GM11168 (cell line): ENCODE measurements around the gene NMD3.
"Not testable (repeated sequence)": the region's sequence is repeated elsewhere in the genome, so short reads cannot be mapped to it uniquely, and the experiment has no call there.

Source experiments
- in situ Hi-C: fragments of 300-500 bp; cut with MboI; formaldehyde crosslinking; loops from one replicate; pipeline ENCODE4 v1.12.0; 2022; ENCODE audit warnings: low sequenced_read_pairs; ENCODE audit not compliant: unreplicated experiment

The NMD3 gene

DNA sequence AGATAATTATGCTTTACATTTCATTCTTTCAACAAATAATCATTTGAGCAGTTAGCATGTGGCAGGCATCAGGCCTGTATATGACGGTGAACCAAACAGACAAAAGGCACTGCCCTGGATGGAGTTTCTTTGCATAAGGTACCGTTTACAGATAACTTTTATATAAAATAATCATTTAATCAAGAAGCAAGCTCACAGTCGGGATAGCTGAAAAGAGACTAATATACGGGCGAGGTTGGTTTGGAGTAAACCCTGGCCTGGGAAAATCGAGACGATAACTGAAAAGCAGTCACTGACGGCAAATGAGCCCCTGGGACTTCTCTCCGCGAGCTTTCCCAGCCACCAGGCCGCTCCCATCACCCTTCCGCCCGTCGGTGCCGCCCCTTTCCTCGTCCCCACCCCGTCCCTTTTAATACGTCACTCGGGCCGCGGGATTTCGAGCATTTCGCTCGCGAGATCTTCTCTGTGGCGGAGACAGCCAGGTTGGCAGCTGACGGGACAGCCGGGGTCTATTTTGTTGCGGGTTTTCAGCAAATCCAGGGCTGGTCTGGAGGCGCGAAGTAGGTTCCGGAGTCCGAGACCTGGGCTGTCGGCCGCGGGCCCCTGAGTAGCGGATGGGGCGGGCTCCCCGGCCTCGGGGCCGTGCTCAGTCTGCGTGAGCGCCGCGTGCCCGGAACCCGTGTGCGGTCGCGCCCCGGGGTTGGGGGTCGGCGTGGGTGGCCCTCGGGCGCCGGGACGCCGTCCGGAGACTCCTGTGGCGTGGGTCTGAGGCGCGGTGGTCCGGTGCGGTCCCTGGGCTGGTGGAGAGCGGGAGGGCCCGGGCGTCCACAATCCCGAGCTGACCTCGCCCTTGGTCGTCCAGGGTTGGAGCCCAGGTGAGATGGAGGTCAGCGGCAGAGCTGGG is at the start of gene NMD3:
Gene NMD3 (plus strand): TSS at position 462 of the 904 bp plus-strand sequence. CDS start 703 bp downstream, outside the sequence.
- in situ Hi-C loops: no loop called here

DNA sequence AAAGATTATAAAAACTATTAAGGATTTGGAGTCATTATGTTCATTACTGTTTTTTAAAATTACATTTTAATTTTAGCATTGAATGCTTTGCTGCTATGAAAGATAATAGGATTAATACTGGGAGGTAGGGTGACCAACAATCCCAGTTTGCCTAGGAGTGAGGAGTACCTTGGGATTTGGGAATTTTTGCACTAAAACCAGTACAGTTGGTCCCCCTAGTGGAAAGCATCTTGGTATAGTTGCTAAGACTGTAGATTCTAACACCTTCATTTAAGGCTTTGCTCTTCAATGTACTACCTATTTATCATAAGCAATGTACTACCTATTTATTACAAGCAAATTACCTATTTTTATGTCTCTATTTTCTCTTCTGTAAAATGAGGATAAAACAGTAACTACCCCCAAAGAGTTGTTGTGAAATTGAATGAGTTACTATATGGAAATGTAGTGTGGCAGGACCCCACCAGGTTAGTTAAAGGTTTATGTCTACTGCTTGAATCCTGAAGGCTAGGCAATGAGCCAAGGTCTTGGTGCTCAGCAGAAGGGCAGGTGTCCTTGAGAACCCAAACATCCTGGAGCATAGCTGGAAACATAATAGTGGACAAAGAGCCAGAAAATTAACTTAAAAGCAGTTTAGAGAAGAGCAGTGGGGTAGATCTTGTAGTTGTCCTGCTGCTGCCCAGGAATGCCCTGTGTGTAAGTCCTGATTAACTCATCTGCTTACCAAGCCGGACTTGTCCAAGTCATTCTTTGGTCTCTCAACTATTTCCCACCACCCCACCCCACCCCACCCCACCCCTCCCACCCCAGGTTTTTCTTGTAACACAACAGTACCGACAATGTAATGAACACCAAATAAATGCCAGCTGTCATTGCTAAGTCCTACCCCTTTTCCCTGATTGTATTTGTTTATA is 49.2 kb upstream of the NMD3 start:
- in situ Hi-C loops: no loop called here

- in situ Hi-C loops: no loop called here
These were observed 45.6 kb upstream of the NMD3 start for GRCh38 chr3:161175506-161175905.

DNA sequence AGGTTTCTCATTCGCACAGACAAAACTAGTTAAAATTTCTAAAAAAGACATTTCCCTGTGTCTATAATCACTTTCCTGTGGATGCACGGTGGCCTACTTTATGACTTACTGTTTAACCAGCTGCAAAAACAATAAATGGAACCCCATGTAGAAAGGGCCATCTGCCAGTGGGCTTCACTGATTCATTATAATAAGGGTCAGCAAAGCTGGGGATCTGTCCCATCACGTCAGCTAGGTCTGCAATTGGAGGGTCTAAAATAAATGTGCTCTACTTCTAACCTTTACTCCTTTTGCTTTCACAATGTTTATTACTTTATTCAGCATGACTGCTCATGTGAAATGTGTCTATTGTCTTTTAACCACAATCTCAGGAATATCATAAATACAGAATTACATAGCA is 43.1 kb upstream of the NMD3 start:
- in situ Hi-C loops: no loop called here

GRCh38 chr3:161181371-161181770 is 39.7 kb upstream of the NMD3 start:
- in situ Hi-C loops: not testable (repeated sequence)

DNA sequence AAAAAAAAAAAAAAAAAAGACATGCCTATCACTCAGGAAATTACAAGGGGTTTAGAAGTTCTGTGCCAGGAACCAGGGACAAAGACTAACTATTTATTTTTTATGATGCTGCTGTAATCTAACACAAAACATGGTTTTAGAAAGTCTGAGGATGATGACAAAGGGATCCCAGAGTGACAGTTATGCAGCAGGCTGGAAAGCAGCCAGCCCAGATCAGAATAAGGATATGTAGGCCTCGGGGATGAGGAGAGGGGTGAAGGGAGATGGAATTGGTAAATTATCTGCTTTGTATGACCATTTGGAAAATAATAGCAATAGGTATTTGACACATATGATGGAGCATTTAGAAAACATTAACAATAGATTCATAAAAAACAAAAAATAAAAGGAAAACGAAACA is 34.1 kb upstream of the NMD3 start:
- in situ Hi-C loops: no loop called here

DNA sequence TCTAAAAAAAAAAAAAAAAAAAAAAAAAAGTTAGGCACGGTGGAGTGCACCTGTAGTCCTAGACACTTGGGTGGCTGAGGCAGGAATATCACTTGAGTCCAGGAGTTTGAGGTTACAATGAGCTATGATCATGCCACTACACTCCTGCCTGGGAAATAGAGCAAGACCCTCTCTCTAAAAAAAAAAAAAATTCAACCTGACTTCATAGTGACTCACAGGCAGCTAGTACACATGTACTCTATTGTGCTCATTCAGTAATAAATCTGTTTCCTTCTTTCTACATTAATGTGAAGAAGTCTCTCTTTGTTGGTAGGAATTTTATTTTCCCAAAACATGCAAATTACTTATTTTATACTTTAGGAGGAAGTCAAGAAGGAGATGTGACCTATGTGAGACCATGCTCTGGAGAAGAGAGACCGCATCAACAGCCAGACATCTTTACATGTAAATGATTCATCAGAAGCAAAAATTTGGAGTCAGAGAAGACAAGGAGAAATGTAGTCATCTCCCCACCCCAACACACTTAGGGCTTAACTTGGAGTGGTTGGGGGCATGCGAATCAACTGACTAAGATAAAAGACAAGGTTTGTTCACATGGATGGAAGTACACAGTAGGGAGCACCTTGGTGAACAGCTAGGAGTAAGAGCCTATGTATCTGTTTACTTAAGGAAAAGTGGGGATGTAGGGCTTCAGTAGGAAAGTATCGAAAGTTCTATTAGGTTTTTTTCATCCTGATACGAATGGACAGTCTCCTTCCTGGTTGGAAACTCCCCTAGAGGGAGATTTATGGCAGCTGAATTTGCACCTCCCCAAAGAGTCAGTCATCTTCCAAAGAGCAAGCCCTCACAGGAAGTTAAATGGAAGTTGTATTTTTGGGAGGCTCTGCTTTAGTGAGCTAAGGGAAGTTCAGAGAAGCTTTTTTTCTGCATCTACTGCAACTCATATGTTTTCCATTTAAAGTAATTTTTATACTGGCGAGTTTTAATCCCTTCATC is 23.0 kb upstream of the NMD3 start:
- in situ Hi-C loops: no loop called here

DNA sequence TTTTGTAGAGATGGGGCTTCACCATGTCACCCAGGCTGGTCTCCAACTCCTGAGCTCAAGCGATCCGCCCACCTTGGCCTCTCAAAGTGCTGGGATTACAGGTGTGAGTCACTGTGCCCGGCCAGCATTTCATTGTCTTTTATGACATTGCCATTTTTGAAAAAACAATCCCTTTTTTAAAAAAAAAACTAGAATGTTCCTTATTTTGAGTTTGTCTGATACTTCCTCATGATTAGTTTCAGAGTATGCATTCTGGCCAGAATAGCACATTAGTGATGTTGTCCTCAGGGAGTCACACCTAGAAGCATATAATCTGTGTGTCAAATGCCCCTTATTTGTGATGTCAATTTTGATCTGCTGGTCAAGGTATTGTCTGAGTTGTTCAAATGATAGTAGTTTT is 21.2 kb upstream of the NMD3 start:
- in situ Hi-C loops: no loop called here

- in situ Hi-C loops: no loop called here
These were observed 17.5 kb upstream of the NMD3 start for GRCh38 chr3:161203485-161204098.

DNA sequence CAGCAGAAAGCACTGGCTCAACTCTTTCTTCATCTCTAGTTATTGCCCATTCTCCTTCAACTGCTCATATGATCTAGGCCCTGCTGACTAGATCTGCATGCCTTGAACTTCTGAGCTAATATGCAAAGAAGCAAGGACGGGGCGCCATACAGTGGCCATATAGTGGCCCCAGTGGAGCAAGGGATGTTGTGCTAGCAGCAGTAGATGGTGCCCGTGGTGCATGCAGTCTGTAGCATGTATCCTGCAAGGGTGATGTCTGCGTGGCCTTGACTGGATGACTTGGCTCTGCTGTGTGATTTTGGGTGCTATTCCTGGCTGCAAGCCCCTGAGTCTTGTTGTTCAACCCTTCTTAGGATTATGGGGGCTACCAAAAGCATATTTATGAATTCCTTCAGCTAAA is 12.2 kb upstream of the NMD3 start:
- in situ Hi-C loops: no loop called here

GRCh38 chr3:161212171-161212771 is 8.8 kb upstream of the NMD3 start:
- in situ Hi-C loops: no loop called here

DNA sequence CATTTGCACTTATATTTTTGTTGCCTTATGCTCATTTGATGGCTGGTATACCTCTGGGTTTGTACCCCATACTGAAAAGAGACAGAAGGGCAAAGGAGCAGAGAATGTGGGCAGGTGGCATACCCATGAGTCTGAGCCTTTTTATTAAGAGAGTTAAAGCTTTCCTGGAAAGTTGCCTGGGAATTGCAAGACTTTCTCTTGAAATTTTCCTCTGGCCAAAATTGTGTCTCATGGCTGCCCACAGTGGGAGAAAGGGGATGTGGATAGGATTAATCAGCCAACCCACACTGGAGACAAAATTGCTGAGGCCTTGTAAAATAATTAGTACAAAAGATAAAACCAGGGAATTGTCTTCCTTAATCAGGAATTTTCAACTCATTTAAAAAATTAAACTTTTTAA is 8.2 kb upstream of the NMD3 start:
- in situ Hi-C loops: no loop called here

DNA sequence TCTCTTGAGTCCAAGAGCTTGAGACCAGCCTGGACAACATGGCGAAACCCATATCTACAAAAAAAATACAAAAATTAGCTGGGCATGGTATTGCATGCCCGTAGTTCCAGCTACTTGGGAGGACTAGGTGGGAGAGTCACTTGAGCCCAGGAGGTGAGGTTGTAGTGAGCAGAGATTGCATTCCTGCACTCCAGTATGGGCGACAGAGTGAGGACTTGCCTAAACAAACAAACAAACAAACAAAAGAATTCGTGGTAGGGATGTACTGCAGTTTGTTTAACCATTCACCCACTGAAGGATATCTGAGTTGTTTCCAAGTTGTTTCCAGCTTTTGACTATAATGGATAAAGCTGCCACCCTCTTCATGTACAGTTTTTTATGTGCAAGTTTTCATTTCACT is 7.5 kb upstream of the NMD3 start:
- in situ Hi-C loops: no loop called here

DNA sequence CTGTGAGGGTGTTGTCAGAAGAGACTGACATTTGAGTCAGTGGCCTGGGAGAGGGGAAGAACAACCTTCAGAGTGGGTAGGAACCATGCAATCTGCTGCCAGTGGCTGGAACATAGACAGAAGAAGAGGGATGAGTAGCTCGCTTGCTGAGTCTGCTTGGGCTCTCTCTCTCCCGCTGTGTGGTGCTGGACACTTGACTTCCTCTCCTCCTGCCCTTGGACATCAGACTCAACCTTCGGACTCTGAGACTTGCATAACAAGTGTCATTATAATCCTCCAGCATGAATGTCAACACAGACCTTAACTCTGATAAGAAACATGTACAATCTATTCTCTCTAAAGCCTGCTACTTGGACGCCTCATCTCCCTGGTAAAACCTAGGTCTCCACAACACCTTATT is 5.9 kb upstream of the NMD3 start:
- in situ Hi-C loops: no loop called here

GRCh38 chr3:161217496-161217895 is 3.6 kb upstream of the NMD3 start:
- in situ Hi-C loops: no loop called here

DNA sequence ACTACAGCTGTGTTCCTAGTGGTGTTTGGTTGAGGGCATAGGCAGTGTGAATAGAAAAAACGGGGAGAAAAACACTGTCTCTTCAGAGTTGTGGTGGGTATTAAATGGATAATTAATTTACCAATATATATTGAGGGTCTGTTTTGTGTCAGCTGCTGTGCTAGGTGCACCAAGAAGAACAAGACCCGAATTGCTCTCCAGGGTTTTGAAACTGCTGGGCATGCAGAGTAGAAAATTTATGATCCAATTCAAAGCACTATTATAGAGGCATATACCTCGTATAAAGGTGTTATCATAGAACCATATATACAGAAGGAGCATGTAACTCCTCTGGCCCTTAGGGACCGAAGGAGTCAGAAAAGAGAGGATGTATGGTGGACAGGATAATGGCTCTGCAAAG is 1.6 kb upstream of the NMD3 start:
- in situ Hi-C loops: no loop called here

DNA sequence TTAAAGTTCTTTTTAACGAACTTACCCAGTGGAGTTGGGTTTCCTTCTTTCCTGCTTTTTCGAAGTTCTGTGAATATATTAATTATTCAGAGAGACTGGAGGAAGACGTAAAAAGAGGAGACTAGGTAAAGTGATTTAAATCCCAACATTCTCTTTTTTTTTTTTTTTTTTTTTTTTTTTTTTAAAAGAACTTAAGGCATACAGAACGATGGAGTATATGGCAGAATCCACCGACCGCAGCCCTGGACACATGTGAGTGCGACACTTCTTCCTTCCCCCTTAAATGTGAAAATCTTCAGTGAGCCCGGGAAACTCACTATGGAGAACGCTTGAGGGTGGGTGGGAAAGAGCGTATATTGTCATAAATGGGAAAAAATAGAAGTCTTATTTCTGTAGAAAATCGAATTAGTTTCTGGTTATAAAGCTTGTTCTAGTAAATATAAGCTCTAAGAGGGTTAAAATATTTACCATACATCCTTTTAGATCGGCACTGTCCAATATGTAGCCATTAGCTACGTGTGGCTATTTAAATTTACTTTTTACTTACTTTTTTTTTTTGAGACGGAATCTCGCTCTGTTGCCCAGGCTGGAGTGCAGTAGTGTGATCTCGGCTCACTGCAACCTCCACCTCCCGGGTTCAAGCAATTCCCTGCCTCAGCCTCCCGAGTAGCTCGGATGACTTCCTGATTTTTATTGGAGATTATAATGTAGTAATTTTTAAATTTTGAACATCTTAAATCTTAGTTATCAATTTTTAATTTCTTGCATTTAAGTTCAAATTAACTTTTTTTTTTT is 892 bp downstream of the NMD3 start:
- in situ Hi-C loops: no loop called here

DNA sequence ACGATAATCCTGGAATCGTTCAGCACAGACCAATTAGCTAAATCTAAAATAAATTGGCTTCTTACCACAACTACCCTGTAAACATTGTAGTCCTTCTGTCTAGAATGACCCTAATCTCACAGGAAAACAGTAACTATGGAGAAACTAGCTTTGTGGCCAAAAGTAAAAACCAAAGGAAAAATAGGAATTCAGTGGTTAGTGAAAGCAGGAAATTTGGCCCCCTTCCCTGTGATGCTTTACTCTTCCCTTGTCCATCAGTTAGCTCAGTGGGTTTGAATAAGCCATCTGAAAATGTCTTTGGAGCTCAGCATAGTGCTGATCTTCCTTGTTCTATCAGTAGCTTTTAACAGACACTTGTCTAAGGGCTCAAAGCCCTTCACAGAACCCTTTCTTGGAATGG is 1.6 kb downstream of the NMD3 start:
- in situ Hi-C loops: no loop called here
